Measurements from ENCODE around the gene TBC1D22B.

TBC1D22B gene

DNA sequence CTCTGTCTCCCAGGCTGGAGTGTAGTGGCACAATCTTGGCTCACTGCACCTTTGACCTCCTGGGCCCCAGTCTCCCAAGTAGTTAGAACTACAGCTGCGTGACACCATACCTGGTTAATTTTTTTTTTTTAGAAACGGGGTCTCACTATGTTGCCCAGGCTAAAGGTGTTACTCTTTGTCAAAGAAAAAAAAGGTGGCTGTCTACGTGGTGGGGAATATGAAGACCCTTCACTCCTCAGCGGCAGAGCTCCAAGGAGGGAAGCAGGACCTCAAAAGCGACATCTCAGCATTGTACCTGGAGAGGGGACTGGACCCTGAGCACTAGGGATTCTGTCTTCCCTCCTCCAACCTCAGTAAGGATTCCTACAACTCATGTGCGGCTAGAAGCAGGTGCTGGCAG is 16.4 kb upstream of the TBC1D22B start:
- no peak for DNase-seq

GRCh38 chr6:37241775-37242428 is 15.7 kb upstream of the TBC1D22B start:
- DNase-seq, result no peak

GRCh38 chr6:37242429-37243052 is 15.0 kb upstream of the TBC1D22B start:
- no peak for DNase-seq

DNA sequence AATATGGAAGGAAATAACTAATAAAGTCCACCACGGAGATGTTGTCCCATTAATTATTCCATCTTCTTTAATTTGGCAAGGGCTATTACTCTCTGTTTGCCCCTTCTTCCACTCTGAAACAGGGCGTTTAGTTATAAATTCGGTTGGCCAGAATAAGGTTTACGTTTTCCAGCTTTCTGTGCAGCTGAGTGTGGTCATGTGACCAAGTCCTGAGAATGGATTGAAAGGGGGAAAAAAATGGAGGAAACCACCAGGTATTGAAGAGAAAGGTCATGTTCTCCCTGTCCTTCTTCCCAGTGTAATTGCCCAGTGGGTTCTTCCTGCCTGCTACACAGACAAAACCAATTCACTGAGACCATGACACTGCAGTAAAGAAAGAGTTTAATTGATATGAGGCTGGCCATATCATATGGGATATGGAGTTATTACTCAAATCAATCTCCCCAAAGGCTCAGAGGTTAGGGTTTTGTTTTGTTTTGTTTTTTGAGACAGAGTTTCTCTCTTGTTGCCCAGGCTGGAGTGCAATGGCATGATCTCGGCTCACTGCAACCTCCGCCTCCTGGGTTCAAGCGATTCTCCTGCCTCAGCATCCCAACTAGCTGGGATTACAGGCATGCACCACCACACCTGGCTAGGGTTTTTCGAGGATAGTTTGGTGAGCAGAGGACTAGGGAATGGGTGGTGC is 14.3 kb upstream of the TBC1D22B start:
- DNase-seq, result no peak

DNA sequence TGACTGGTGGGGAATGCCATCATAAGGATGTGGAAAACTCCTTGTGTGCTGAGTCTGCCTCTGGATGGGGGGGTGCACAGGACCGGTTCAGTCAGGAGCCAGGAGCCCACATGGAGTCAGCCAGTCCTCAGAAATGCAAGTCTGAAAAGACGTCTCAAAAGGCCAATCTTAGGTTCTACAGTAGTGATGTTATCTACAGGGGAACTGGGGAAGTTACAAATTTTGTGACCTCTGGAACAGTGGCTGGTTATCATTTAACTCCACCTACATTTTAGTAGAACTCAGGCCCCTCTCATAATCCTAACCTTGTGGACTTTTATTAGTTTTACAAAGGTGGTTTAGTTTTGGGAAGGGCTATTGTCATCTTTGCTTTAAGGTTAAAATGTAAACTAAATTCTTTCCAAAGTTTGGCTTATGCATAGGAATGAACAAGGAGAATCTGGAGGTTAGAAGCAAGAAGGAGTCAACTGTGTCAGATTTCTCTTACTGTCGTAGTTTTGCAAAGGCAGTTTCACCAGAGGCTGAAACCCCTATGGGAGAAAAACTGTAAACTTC is 13.7 kb upstream of the TBC1D22B start:
- DNase-seq, result no peak

GRCh38 chr6:37244430-37245310 is 12.9 kb upstream of the TBC1D22B start:
- DNase-seq, result no peak

DNA sequence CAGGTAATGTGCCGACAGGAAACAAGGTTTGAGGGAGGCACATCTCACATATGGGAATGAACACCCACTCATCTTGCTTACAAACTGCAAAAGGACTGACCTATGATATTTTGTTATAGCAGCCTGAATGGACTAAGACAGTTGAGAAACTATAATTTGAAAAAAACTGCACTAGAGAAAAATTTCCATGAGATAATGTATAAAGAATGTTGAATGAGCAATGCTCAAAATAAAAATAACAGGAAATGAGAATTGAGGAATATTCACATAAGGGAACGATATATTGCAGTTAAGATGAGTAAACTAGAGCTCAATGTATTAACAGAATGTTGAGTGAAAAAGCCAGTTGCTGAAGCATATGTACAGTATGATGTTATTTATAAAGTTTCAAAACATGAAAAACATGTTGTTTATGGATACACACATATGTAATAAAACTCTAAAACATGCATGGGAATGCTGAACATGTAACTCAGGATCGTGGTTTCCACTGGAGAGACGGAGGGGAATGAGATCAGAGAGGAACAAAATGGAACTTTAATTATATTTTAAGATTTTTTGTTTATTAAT is 6.3 kb upstream of the TBC1D22B start:
- DNase-seq, result no peak

GRCh38 chr6:37253486-37254007 is 4.0 kb upstream of the TBC1D22B start:
- DNase-seq, result no peak

DNA sequence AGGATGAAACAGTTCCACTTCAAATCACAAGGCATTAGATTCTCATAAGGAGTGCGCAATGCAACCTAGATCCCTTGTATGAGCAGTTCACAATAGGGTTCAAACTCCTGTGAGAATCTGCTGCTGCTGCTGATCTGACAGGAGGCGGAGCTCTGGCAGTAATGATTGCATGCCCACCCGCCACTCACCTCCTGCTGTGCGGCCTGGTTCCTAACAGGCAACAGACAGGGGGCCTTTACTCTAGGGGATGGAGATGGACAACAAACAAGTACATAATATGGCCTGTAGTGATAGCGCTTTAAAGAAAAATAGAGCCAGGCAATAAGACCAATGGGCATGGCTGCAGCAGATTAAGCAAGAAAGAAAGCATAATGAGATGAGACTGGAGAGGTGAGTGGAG is 2.7 kb upstream of the TBC1D22B start:
- no peak for DNase-seq

DNA sequence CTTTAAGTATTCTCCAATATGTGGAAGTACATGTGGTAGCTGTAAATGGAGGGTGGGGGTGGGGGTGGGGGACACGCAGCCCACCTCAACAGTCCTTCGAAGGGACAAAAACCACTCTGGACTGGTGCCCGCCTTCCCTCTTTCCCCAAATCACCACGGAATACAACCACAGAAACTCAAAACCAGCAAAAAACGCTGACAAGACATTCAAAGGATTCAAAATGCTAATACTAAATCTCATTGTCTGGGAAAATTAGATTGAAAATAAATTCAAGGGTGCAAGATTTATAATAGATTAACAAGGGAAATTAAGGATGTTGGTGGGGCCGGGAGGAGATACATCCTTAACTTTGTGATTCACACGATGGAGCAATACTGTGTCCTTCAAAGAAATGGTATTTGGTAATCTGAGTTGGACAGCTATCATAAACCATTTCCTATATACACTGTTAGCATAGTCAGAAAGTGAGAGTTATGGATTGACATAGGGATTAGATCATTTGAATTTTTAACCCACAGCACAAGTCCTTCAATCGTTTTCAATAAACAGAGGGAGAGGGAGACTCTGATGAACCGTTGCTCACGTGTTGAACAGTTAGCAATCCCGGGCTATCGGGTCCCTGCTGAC is 766 bp upstream of the TBC1D22B start:
- DNase-seq, result no peak

- no peak for DNase-seq
Observed at GRCh38 chr6:37257320-37257633, 295 bp upstream of the TBC1D22B start.

GRCh38 chr6:37258405-37259105 is 983 bp downstream of the TBC1D22B start:
- DNase-seq, result no peak

GRCh38 chr6:37259191-37259590 is 1.6 kb downstream of the TBC1D22B start:
- DNase-seq, result peak; percentile 70

DNA sequence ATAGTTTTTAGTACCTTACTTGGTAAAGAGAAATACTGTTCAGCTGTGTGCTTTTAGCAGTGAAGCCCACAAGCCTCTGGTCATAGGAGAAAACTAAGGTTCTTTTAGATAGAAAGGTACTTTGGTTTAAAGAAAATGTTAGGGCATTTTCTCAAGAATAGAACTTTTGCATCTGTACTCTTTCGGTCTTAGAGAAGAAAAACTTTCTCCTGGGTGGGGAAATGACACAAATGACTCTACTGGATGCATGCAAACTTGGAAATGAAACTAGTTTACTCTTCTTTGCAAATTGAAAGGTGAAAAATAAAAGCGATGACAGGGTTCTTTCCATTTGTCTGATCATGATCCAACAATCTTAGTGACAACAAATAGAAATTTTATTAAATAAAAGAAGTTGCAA is 2.5 kb downstream of the TBC1D22B start:
- peak; percentile 7 for DNase-seq

DNA sequence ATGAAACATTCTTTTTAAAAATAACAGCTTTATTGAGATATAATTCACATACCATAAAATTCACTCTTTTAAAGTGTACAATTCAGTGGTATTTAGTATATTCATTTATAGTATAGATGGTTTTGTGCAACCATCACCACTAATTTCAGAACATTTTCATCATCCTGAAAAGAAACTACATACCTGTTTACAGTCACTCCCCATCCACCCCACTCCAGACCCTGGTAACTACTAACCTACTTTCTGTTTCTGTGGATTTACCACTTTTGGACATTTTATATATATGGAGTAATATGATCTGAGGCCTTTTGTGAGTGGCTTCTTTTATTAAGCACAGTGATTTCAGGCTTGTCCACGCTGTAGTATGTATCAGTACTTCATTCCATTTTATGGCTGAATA is 2.9 kb downstream of the TBC1D22B start:
- DNase-seq, result no peak

DNA sequence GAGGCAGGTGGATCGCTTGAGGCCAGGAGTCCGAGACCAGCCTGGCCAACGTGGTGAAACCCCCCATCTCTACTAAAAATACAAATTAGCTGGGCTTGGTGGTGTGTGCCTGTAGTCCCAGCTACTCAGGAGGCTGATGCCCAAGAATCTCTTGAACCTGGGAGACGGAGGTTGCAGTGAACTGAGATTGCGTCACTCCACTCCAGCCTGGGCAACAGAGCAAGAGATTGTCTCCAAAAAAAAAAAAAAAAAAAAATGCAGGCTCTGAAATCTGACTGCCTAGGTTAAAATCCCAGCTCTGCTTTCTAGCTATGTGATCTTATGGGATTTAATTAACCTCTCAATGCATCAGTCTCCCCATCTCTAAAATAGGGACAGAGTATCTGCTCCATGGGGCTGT is 3.6 kb downstream of the TBC1D22B start:
- no peak for DNase-seq

GRCh38 chr6:37262446-37263026 is 5.0 kb downstream of the TBC1D22B start:
- no peak for DNase-seq

DNA sequence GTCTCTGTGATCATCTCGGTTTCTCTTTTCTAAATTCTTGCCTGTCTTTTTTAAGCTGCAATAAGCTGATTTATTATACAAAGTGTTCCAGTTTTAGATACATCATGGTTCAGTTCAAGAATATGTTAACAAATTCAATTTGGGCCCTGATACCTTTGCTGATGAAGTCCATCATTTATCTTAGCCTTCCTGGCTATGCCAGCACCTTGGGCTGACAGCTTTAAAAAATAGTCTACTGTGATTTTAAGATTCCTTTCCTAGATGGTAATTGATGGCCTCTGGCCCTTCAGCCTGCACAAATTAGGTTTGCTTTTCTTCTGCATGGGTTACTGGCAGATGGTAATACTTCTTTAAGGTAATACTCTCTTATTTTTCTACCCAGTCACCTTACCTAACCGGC is 7.4 kb downstream of the TBC1D22B start:
- no peak for DNase-seq

- DNase-seq, result no peak
Observed at GRCh38 chr6:37265860-37266259, 8.3 kb downstream of the TBC1D22B start.

DNA sequence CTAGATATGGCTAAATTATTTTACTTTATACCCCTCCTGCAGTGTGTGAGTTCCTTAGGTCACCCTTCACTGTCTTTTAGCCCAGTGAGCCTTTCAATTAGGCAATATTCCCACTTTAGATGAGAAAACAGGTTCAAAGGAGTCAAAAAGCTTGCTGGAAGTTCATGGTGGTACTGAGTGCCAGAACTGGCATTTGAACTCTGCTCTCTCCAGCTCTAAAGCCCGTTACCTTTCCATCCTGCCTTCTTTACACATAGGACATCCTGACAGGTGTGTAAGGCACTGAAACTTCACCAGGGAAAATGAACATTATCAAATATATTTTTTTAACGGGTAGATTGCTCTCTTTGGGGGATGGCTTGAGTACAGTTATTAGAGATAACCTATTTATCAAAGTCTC is 11.5 kb downstream of the TBC1D22B start:
- DNase-seq, result no peak
